RPMI7951 (cell line): Measurements from ENCODE around the gene OPN1LW. TPM values are rescaled to one million over a fixed set of nuclear protein-coding genes. Genes with fewer than 3 reads are reported as not detected.
"Not testable (repeated sequence)": the region's sequence is repeated elsewhere in the genome, so short reads cannot be mapped to it uniquely, and the experiment has no call there.

Experiments used
- DNase-seq: peaks from one replicate; pipeline ENCODE4 v3.0.0-alpha.2; 2012; ENCODE audit warnings: low read depth
- total RNA-seq: library from RNA; depleted of rRNA; stranded (reverse); fragments of >200 nt; shearing (Covaris generic); gene quantifications from 2 replicates; pipeline ENCODE4 v1.2.3, GENCODE V29; 2014

The OPN1LW gene
- total RNA-seq, 1 experiment from 2014 or later: not detected

DNA sequence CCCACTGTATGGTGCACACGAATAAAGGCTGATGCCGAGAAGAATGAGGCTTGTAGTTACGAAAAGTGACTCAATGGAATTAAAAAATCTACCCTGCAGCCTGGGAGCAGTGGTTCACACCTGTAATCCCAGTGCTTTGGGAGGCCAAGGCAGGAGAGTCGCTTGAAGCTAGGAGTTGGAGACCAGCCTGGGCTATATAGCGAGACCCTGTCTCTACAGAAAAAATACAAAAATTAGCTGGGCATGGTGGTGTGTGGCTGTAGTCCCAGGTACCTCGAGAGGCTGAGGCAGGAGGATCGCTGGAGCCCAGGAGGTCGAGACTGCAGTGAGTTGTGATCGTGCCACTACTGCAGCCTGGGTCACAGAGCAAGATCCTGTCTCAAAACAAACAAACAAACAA lies 11.7 kb upstream of the OPN1LW start:
- DNase-seq: no peak

DNA sequence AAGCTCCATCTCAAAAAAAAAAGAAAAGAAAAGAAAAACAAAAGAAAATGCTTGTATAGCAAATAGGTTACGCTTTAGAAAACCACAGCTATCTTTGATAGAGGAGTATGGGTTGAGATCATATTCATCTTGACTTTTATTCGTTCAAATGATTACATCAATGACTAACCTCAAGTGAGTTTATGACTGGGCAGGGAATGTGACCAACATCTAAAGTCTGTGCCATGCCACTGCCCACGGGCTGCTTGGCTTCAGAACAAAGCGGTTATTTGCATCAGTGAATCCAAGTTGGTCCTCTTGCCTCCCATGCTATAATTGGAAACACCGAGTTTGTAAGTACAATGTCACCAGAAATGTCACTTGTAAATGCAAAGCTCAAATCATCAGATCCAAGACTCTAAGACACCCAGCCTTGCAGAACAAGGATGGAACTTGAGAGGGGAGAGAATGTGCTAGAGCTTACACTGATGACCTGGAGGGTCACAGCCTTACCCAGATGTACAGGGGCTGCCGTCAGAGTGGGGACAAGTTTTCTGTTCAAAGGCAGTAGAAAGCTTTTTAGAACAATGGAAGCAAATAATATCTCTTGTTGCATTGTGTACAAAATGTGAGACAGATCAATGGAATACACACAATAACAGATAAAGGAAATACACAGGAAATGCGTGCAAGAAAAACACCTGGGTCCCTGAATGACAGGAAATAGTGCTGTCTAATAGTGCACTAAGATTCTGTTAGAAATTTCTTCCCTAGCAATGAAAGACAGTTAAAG lies 8.4 kb upstream of the OPN1LW start:
- DNase-seq: peak; percentile 39

DNA sequence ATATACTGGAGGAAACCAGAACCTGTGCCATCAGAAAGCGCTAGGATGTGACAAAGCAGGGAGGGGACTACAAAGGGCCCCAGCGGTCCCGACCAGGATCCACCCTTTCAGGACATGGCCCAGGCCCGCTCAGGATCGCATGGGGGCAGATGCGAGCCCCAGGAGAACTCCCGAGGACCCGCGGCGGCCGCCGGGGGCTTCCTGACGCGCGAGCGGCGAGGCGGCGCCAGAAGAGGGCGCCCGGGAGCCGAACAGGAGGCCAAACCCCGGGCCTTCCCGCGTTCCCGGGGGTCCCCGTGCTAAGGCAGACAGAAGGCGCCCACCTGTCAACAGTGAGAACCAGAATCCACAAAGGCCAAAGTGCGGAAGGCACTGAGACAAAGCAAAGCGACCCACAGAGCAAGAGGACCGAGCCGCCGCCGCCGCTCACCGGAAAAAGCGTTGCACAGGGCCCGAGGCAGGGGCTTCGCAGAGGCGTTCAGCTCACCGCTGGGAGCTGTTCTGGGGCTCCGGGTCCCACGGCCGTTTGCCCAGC lies 7.3 kb upstream of the OPN1LW start:
- DNase-seq: peak; percentile 55

DNA sequence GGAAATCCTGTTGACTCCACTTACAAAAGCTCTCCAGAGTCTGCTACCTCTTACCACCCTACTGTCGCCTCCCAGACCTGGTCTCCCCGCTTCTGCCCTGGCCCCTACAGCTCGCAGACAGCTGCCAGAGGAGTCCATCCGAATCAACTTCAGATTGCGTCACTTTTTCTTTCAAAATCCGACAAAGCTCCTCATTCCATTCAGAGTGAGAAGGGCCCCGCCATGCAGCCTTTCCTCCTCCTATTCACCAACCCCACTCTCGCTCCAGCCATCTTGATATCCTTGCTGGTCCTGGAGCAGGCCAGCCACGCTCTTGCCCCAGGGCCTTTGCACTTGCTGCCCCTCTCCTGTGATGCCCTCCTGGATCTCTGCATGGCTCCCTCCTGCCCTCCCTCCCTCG lies 5.2 kb upstream of the OPN1LW start:
- no peak for DNase-seq

DNA sequence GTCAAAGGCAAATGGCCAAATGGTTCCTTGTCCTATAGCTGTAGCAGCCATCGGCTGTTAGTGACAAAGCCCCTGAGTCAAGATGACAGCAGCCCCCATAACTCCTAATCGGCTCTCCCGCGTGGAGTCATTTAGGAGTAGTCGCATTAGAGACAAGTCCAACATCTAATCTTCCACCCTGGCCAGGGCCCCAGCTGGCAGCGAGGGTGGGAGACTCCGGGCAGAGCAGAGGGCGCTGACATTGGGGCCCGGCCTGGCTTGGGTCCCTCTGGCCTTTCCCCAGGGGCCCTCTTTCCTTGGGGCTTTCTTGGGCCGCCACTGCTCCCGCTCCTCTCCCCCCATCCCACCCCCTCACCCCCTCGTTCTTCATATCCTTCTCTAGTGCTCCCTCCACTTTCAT lies 3.8 kb upstream of the OPN1LW start:
- DNase-seq: no peak

DNA sequence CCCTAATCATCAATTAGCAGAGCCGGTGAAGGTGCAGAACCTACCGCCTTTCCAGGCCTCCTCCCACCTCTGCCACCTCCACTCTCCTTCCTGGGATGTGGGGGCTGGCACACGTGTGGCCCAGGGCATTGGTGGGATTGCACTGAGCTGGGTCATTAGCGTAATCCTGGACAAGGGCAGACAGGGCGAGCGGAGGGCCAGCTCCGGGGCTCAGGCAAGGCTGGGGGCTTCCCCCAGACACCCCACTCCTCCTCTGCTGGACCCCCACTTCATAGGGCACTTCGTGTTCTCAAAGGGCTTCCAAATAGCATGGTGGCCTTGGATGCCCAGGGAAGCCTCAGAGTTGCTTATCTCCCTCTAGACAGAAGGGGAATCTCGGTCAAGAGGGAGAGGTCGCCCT lies 3.3 kb upstream of the OPN1LW start:
- DNase-seq: no peak

DNA sequence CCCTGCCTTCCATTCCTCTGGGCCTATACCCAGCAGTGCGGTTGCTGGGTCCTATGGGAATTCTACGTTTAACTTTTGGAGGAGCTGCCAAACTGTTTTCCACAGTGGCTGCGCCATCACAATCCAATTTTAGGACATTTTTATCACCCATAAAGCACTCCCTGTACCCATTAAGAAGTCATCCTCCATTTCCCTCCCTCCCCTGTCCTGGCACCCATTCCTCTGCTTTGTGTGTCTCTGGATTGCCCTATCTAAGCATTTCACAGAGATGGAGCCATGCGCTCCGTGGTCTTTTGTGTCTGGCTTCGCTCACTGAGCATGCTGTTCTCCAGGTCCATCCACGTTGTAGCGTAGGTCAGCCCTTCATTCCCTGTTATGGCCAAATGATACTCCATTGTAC lies 1.7 kb upstream of the OPN1LW start:
- no peak for DNase-seq

DNA sequence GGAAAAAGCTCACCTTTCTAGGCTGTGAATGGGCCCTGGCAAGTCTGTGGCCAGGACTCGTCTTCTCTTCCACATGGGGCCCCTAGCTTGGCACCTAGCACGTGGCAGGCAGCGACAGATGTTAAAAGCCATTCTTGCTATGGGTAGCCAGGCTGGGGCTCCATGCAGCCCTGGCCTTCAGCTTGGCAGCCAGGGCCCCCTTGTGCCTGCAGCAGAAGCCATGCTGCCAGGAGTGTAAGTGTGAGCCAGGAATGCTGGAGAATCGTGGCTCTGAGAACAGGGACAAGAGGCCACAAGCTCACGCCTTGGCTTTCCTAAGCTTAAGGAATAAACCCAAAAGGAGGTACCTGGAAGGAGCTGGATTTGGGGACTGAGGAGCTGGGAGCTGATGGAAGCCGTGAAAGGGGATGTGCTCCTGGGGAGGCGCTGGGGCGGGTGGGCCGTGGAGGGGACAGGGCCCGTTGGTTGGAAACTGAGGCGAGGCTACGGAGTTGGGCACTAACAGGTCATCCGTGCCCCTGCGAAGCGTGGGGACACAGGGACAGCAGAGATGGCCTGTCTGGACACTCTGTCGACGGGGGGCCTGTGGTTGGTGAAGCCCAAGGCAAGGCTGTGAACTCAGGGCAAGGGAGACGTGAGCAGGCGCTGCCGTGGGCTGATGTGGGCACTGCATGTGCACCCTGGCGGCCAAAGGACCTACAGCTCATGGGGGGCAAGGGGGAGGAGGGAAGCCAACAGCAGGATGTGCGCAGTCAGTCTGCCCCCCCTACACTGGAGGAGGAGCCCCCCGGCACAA lies 895 bp upstream of the OPN1LW start:
- DNase-seq: no peak

DNA sequence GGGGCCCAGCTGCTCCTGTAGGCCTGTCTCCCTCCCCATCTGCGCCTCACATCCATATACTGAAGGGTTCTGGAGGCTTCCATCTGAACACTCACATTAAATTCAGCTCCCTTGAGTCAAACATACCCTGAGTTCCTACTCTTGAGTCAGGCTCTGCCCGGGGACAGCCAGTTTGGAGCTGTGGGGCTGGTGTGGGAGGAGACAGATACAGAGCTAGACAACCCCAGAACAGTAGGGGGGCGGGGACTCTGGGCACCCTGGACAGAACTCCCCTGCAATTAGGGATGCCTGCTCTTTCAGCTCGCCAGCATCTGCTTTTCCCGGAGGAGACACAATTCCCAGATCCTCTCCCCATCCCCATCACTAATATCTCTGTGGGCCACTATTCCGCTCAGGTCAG lies 7.0 kb downstream of the OPN1LW start:
- DNase-seq: not testable (repeated sequence)

DNA sequence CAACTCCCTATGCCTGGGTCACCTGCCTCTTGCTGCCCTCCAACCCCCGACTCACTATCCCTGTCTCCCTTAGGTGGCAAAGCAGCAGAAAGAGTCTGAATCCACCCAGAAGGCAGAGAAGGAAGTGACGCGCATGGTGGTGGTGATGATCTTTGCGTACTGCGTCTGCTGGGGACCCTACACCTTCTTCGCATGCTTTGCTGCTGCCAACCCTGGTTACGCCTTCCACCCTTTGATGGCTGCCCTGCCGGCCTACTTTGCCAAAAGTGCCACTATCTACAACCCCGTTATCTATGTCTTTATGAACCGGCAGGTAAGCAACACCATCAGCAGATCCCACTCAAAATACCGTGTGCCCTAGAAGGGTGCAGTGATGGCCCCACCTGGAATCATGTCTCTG lies 12.2 kb downstream of the OPN1LW start:
- not testable (repeated sequence) for DNase-seq

DNA sequence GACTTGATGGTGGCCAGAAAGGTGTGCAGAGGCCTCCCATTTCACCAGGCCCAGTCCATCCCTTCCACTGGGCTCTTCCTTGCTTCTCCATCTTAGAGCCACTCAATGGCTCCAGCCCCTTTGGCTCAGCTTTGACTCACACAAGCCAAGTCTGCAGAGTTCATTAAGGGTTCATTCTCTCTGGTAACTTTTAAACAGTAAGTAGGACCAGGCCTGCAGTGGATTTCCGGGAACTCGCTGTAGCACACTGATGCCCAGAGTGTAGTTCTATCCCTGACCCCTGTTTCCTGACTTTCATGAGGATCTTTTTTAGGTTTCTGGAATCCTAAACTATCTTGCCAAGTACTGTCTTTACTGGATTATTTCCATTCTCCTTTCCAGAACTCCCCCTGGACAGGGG lies 13.2 kb downstream of the OPN1LW start:
- not testable (repeated sequence) for DNase-seq

DNA sequence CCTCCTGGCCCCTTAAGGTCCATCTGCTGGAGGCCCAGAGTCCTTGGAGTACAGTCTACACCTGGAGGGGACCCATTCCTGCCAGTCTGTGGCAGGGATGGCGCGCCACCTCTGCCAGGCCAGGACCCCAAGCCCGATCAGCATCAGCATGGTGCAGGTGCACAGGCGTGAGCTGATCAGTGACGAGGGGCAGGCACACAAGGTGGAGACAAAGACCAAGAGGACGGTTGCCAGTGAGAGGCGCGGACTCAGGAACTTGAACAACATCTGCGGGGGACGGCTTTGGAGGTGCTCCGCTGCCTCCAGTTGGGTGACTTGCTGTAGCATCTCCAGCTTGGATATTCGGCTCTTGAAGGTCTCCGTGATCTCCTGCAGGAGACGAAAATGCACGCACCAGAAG lies 15.3 kb downstream of the OPN1LW start:
- DNase-seq: not testable (repeated sequence)

DNA sequence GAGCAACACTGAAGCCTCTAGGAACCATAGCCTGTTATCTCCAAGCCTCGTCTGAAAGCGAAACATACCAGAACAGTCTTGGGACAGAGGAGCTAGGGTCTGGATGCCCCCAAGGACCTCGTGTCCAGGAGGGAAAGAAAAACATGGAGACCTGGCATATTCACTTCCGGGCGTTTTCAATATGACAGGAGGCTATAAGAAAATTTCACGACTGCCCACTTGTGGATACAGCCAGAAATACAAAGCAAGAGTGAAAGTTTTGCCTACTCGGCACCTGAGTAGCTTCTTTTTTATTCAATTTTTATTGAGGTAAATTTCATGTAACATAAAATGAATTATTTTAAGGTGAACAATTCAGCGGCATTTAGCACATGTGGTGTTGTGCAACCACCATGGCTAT lies 20.9 kb downstream of the OPN1LW start:
- not testable (repeated sequence) for DNase-seq

DNA sequence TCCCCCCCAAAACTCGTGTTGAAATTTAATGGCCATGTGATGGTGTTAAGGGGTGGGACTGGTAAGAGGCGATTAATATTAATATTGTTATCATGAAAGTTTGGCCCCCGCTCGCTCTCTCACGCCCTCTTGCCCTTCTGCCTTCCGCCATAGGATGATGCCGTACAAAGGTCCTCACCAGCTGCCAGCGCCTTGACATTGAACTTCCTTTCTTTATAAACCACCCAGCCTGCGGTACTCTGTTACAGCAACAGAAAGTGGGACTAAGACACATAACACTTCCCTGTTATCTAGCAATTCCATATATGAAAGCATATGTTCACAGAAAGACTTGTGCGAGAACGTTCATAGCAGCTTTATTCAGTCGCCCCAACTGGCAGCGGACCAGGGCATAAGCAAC lies 24.3 kb downstream of the OPN1LW start:
- DNase-seq: not testable (repeated sequence)

DNA sequence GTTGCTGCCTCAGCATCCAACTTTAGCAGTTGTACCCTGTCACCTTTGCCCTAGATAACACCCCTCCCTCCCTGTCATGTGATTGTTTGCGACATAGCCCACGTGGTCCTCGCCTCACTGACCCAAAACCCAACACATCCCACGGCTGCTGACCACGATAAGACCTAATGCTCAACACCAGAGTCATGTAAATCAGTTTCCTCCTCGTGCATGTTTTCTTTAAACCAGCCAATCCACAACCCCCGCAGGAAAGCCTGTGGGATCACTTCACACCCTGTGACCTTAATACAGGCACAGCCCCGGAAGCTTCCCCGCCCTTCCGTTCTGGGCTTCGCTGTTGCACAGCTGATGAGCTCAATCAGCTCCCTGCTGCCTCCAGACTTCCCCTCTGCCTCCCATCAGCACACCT lies 28.5 kb downstream of the OPN1LW start:
- DNase-seq: not testable (repeated sequence)

DNA sequence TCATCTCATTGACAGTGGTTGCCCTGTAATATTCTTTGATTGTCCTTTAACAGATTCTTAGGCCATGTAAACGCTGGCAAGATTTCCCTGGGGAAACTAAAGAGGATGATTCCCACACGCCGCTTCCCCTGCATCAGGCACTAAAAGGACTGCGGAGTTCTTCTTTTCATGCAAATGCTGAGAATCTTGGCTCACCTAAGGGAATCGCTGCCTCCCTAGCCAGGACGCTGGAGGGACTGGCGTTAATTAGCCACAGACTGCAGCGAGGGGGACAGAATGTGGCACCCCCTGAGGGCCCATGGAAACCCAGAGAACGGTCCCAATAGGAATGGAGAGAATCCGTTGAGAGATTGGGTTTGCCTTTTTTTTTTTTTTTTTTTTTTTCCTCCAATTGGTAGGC lies 30.3 kb downstream of the OPN1LW start:
- DNase-seq: not testable (repeated sequence)

DNA sequence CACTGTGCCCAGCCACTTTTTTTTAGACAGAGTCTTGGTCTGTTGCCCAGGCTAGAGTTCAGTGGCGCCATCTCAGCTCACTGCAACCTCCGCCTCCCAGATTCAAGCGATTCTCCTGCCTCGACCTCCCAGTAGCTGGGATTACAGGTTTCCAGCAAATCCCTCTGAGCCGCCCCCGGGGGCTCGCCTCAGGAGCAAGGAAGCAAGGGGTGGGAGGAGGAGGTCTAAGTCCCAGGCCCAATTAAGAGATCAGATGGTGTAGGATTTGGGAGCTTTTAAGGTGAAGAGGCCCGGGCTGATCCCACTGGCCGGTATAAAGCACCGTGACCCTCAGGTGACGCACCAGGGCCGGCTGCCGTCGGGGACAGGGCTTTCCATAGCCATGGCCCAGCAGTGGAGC lies 38.3 kb downstream of the OPN1LW start, which contains the start of gene OPN1MW:
Gene OPN1MW (plus strand): TSS at position 301 of the 400 bp plus-strand sequence. CDS start 82 bp downstream, at position 383.
- DNase-seq: not testable (repeated sequence)

DNA sequence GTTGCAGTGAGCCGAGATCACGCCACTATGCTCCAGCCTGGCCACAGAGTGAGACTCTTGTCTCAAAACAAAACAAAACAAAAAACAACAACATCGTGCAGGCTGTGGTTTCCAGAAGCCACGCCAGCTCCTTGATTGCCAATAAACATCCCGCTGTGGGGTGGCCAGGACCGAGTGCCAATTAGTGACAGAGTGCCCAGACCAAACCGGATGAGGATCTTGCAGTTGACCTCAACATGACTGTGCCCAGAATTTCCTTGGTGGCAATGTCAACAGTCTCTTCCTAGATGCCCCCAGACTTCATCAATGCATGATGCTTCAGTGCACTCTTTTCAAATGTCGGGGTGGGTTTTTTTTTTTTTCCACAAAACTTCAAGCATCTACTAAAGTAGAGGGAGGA lies 39.8 kb downstream of the OPN1LW start:
- DNase-seq: not testable (repeated sequence)

DNA sequence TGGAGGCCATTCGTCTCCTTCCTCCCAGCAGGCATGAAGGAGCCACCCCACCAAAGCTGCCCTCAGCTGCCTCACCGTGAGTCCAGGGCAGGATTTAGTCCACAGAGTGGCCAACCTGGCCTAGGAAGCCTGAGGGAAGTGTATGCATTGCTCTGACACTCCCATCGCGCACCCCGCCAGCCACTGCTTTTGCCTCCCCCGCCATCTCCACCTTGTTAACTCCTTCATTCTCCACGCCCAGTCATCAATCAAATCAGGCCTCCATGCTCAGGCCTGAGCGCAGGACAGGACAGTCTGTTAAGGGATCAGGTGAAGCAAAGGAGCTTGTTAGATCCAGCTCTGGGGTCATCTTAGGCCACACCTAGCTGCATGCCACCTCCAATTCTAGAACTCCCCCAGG lies 48.8 kb downstream of the OPN1LW start:
- not testable (repeated sequence) for DNase-seq

DNA sequence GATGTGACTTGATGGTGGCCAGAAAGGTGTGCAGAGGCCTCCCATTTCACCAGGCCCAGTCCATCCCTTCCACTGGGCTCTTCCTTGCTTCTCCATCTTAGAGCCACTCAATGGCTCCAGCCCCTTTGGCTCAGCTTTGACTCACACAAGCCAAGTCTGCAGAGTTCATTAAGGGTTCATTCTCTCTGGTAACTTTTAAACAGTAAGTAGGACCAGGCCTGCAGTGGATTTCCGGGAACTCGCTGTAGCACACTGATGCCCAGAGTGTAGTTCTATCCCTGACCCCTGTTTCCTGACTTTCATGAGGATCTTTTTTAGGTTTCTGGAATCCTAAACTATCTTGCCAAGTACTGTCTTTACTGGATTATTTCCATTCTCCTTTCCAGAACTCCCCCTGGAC lies 50.3 kb downstream of the OPN1LW start:
- not testable (repeated sequence) for DNase-seq

DNA sequence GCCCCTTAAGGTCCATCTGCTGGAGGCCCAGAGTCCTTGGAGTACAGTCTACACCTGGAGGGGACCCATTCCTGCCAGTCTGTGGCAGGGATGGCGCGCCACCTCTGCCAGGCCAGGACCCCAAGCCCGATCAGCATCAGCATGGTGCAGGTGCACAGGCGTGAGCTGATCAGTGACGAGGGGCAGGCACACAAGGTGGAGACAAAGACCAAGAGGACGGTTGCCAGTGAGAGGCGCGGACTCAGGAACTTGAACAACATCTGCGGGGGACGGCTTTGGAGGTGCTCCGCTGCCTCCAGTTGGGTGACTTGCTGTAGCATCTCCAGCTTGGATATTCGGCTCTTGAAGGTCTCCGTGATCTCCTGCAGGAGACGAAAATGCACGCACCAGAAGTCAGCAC lies 52.4 kb downstream of the OPN1LW start:
- not testable (repeated sequence) for DNase-seq
